A673 (cell line): ENCODE measurements around the gene SEMA6A. TPM values are rescaled to one million over a fixed set of nuclear protein-coding genes. Genes with fewer than 3 reads are reported as not detected.

Experiments
- BruUV-seq: library from RNA; stranded (reverse); fragments of 400-500 nt; replicated peaks from 2 replicates; lab custom pipeline; 2021; lab: Mats Ljungman, UMichigan
- CTCF ChIA-PET: fragments of 300-600 bp; sonication (Branson Sonifier 250); formaldehyde crosslinking; loops from one replicate; lab custom pipeline; 2022; ENCODE audit warnings: antibody characterized with exemption; lab: Charles Lee
- POLR2A ChIA-PET: fragments of 300-600 bp; sonication (Branson Sonifier 250); formaldehyde crosslinking; loops from one replicate; lab custom pipeline; 2022; ENCODE audit warnings: antibody characterized with exemption; ENCODE audit not compliant: low non-redundant PET; lab: Charles Lee
- DNase-seq: peaks from one replicate; pipeline ENCODE4 v3.0.0-alpha.2; 2015; ENCODE audit warnings: low spot score
- H3K27ac ChIP-seq: fragments of 200-600 bp; sonication (generic); 2 replicates; pipeline ENCODE4 v1.5.1; 2016; ENCODE audit warnings: mixed run types, low read depth, mild to moderate bottlenecking, mixed read lengths, antibody characterized with exemption, low read length; ENCODE audit not compliant: poor library complexity, severe bottlenecking
- H3K27me3 ChIP-seq: fragments of 200-600 bp; sonication (generic); replicated peaks from 2 replicates; pipeline ENCODE4 v1.6.1; 2017; ENCODE audit warnings: mixed run types, low read depth, mild to moderate bottlenecking, mixed read lengths, antibody characterized with exemption, low read length; ENCODE audit not compliant: insufficient read depth, poor library complexity
- H3K36me3 ChIP-seq: fragments of 200-600 bp; sonication (generic); 2 replicates; pipeline ENCODE4 v1.6.1; 2016; ENCODE audit warnings: mixed run types, mild to moderate bottlenecking, mixed read lengths, antibody characterized with exemption, low read length; ENCODE audit not compliant: insufficient read depth, poor library complexity, severe bottlenecking
- H3K4me1 ChIP-seq: fragments of 200-600 bp; sonication (generic); 2 replicates; pipeline ENCODE4 v1.6.1; 2017; ENCODE audit warnings: mixed run types, mild to moderate bottlenecking, mixed read lengths, antibody characterized with exemption, low read length; ENCODE audit not compliant: insufficient read depth, poor library complexity, severe bottlenecking
- H3K4me3 ChIP-seq: fragments of 200-600 bp; sonication (generic); 2 replicates; pipeline ENCODE4 v1.5.1; 2016; ENCODE audit warnings: low read depth, mixed run types, mild to moderate bottlenecking, mixed read lengths, low read length; ENCODE audit not compliant: poor library complexity, severe bottlenecking
- H3K9me3 ChIP-seq: fragments of 200-600 bp; sonication (generic); 2 replicates; pipeline ENCODE4 v1.6.1; 2016; ENCODE audit warnings: mixed run types, low read depth, mild to moderate bottlenecking, mixed read lengths, antibody characterized with exemption, low read length; ENCODE audit not compliant: poor library complexity, severe bottlenecking
- CTCF ChIP-seq: fragments of 300-800, 200-600 bp; sonication (generic); conservative IDR thresholded peaks from 2 replicates; pipeline ENCODE4 v1.5.1; 2017; ENCODE audit warnings: low read depth, mild to moderate bottlenecking, antibody characterized with exemption, low read length, moderate library complexity, mixed read lengths
- EZH2 ChIP-seq: fragments of 200-600 bp; sonication (generic); IDR thresholded peaks from 2 replicates; pipeline ENCODE4 v1.6.1; 2017; ENCODE audit warnings: borderline replicate concordance, low read depth, mild to moderate bottlenecking, mixed read lengths, antibody characterized with exemption, low read length; ENCODE audit not compliant: poor library complexity, severe bottlenecking
- intact Hi-C: fragments of 100-400 bp; cut with micrococcal nuclease; formaldehyde crosslinking; loops from one replicate; pipeline ENCODE4 v1.10.0; 2022; ENCODE audit not compliant: unreplicated experiment
- total RNA-seq: library from RNA; stranded (reverse); gene quantifications from 2 replicates; pipeline ENCODE4 v1.2.3, GENCODE V29; 2021

Gene SEMA6A
- total RNA-seq, 1 experiment from 2014 or later: 10.6 TPM

- ChIA-PET CTCF (no interaction called here), POLR2A (no interaction called here)
- Histone ChIP-seq H3K9me3 (no peaks in the 10 kb centered on the region), H3K4me3 (no peak overlapping the region), H3K27ac (no peak overlapping the region), H3K4me1 (no peaks in the 10 kb centered on the region), H3K27me3 (no peaks in the 10 kb centered on the region), H3K36me3 (no peaks in the 10 kb centered on the region)
- no TSS peak for BruUV-seq
- no peak for TF ChIP-seq CTCF
- no peak for TF ChIP-seq EZH2
- intact Hi-C loops: no loop called here
- DNase-seq: no peak
These were observed 135.6 kb downstream of the SEMA6A start for GRCh38 chr5:116438979-116439554.

- Histone ChIP-seq H3K4me1 (no peaks in the 10 kb centered on the region), H3K27me3 (no peaks in the 10 kb centered on the region), H3K27ac (no peak overlapping the region), H3K4me3 (no peak overlapping the region), H3K9me3 (no peaks in the 10 kb centered on the region), H3K36me3 (no peaks in the 10 kb centered on the region)
- intact Hi-C loops: no loop called here
- ChIA-PET POLR2A (no interaction called here), CTCF (no interaction called here)
- no TSS peak for BruUV-seq
- TF ChIP-seq CTCF (no peak), EZH2 (no peak)
- DNase-seq: no peak
These were observed 136.6 kb downstream of the SEMA6A start for GRCh38 chr5:116437922-116438578.

GRCh38 chr5:116437351-116437705 lies 137.3 kb downstream of the SEMA6A start:
- Histone ChIP-seq H3K4me3 (no peak overlapping the region), H3K4me1 (no peaks in the 10 kb centered on the region), H3K36me3 (no peaks in the 10 kb centered on the region), H3K27ac (no peak overlapping the region), H3K9me3 (no peaks in the 10 kb centered on the region), H3K27me3 (no peaks in the 10 kb centered on the region)
- DNase-seq: no peak
- ChIA-PET CTCF (no interaction called here), POLR2A (no interaction called here)
- intact Hi-C loops: no loop called here
- TF ChIP-seq CTCF (no peak), EZH2 (no peak)
- BruUV-seq: no TSS peak
